ENCODE measurements around the gene FCRL2.

- no peak for TF ChIP-seq POLR2A (IDR thresholded peaks at IDR 0.05)
- TF ChIP-seq CTCF (IDR thresholded peaks at IDR 0.05): no peak
- TF ChIP-seq EP300 (IDR thresholded peaks at IDR 0.05): no peak
Measured at GRCh38 chr1:157773493-157774350, 3.2 kb downstream of the FCRL2 start.
